NCI-H2029 treated with DMSO at 0.1 percent for 48 hours (cell line): ENCODE results near the gene FARP2.

ENCODE experiments used
- DNase-seq: peaks from one replicate; lab custom pipeline; 2025; lab: John Stamatoyannopoulos, UW

Gene FARP2

DNA sequence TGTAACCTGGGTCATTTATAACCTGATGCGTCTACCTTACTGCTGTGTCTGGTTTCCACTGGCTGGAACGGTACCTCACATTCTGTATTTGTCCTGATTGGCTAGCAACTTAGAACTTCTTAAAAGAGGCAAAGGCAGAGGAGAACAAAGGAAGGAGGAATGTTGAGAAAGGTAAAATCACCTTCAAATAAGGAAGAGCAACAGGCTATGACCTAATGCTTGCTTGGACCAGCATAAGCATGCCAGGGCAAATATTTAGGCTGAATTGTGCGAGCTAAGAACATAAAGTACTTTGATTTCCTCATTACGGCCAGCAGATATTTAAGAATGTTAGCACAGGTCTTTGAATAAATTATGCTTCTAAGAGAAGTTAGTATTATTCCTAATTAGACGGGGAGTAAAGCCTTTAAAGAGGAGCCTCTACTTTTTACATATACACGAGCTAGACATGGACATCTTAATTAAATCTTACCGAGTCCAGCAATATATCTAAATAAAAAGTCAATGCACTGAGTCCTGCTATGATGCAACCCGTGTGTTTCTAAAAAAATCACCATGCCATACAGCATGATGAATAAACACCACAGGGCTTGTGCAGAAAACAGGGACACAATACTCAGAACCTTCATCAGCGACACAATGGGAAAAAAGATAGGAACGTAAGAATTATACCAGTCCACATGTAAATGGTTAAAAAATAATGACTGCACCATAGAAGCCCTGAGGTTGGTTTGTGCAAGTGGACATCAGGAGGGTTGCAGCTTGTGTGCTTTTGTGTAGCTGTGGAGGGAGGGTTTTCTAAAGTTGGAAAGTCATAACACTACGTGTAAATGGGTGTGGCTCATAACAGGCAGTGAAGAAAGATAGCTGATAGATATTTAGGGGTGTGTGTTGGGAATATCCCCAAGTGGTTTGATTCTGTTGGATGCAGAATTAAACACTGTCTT is 26.1 kb upstream of the FARP2 start:
- DNase-seq: no peak

DNA sequence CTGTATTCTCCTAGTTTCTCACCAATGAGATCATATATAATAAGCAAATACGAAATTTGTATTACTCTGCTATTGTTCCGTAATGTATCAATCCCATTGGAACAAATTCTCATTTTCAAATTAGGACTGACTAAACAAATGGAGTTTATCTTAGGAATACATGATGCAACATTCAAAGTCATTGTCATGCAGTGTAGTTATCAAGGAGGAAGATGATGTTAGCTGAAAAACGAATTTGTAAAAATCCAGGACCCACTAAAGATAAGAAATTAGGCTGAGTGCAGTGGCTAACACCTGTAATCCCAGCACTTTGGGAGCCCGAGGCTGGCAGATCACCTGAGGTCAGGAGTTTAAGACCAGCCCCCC is 25.5 kb upstream of the FARP2 start:
- no peak for DNase-seq

DNA sequence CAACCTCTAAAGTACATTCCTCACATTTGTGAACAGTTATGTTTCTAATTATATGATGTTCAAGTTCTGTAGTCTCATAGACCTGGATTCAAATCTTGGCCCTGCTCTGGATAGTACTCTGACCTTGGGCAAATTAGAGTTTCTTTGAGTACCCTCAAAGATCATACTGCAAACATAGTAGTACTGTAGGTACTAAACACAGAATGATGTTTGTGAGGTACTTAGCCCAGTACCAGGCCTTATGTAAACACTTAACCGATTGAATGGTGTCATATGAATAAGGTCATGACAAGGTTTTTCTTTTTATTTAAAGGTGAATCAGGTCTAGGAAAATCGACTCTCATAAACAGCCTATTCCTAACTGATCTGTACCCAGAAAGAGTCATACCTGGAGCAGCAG is 21.3 kb upstream of the FARP2 start:
- peak; percentile 91 for DNase-seq

DNA sequence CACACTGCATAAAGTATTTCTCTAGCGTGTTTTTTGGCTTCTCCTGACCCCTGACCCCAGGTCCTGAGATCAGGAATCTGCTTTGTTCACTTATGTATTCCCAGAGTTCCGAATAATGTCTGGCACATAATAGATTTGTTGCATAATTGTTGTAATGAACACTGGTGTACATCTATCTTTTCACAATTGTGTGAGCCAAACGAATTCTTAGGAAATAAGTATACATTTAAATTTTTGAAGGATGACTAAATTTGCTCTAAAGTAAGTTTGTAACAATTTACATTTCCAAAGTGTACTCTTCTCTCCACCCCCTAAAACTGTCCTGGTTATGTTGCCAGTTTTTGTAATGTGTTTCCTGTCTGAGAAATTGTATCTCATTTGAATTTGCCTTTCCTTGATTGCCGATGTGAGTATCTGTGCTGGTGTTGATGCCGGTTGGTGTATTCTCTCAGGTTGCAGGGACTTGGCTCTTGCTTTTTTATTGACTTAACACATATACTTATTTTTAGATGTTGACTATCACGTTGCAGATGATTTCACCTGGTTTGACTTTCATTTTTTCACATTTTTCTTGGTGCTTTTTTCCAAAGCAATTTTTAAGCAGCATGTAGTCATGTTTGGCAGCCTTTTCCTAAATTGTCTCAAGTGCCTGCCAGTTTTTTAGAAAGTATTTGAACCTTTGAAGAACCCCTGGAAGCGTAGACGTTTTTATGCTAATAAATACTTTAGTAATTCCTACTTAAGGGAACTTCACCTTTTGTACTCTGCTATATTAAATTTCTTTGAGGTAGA is 16.1 kb upstream of the FARP2 start:
- DNase-seq: peak; percentile 15

DNA sequence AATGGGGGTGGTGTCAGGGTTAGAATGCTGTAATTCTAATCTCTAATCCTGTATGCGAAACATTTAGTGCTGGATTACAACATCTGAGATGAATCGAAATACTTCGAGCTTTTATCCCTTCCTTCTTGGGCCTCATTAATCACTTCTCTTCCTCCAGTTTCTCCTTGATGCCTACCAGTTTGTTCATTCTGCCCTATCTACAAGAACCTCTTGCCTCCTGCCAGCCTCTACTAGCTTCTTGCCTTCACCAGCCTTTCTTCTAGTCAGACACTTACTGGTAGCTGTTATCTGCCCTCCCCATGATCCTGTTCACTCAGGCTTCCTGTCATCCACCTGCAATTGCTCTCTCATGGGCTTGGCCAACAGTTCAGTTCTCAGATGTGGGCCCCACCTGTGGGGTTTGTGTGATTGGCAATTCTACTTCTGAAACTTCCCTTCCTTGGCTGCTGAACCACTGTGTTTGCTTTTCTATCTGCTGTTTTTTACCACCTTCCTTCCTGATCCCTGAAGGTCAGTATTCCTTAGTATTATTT is 15.4 kb upstream of the FARP2 start:
- no peak for DNase-seq

DNA sequence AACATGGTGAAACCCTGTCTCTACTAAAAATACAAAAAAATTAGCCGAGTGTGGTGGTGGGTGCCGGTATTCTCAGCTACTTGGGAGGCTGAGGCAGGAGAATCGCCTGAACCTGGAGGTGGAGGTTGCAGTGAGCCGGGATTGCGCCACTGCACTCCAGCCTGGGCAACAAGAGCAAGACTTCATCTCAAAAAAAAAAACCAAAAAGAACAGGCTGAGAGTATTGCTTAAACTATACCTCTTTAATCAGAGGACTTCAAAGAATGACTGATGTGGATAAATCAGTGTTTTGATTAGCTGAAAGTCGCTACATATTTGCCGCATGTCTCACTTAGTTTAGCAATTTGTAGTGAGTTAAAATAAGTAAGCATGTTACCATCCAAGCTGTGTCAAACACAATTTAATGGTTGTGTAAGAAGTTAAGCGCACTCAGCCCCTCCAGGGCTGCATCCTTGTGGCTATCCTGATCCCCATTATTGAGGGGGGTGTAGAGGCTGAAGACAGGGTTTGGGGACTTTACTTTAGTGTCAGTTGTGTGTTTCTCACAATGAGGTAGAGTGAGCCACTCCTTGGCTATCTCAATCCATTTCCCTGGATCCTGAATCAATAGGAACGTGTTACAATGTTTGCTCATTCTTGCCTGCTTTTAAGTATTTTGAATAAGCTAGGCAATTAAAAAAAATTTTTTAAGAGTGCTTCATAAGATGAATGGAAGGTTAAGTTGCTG is 11.0 kb upstream of the FARP2 start:
- DNase-seq: no peak

DNA sequence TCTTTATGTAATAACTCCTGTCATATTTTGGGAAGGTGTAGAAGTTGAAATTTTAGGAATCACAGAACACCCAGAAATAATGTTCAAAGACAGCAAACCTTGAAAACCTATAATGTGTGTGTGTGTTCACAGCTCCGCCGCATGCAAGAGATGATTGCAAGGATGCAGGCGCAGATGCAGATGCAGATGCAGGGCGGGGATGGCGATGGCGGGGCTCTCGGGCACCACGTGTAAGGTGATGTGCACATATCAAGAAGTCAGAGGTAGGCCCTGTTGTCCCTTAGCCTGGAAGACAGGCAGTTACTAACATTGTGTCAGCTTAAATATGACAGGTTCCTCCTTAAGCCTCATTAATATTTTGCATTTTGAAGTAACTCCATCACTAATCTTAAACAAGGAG is 6.1 kb upstream of the FARP2 start:
- no peak for DNase-seq

DNA sequence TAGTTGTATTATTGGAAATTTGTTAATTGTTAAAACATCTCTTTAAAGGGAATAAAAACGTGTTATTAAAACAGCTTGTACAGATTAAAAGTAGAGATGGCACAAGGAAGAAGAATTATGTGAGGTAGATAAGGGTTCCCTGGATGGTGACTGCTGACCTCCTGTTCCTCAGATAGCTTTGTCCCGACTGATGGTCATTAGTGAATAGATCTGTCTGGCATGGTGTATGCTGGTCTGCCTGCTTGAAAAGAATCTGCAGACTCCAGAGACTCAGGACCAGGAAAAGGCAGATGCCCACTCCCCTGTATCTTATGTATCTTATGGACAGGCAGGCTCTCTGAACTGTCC is 5.6 kb upstream of the FARP2 start:
- no peak for DNase-seq

DNA sequence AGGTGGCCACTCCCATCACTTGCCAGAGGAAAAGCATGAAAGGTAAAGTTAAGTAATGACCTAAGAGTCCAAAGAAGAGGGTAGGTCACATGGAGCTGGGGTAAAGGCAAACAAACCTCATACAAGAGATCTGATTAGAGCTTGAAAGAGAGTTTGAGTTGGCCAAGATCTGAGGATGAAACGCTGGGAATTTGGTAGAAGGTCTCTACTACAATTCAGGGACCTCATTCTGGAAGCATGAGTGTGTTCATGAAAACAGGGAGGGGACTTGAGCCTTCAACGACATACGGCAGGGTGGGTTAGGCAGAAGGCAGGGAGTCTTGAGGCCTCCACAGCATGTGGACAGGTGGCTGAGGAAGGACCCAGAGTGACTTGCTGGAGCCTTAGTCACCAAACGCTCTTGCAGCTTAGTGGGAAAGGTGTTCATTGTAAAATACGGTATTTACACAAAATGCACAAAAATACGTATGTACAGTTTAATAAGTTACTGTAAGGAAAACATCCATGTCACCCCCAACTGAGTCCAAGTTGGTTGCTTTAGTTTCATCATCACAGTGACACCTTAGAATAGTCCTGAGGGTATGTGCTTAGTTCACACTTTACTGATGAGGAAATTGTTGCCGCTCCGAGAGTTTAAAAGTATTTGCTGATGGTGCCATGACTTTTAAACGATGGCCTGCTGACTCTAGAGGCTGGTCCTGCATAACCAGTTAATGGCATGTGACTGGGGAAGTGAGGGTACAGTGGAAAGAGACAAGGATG is 5.0 kb upstream of the FARP2 start:
- DNase-seq: no peak

DNA sequence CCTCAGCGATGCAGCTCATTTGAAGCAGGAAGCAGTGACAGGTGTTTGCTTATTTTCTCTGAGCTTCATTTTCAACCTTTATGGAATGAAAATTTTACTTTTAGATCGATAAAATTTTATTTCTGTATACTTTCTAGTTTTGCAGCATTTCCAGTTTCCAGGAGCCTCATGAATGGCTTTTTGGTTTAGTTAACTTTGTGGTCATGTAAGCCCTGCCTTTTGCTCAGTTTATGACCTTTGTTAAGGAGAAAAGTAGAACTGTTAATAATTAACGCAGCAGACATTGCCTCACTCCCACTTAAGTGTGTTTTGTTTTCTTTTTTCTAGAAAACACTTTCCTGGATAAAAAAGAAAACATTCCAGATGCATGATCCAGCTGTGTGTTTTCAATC is 4.4 kb upstream of the FARP2 start:
- DNase-seq: no peak

DNA sequence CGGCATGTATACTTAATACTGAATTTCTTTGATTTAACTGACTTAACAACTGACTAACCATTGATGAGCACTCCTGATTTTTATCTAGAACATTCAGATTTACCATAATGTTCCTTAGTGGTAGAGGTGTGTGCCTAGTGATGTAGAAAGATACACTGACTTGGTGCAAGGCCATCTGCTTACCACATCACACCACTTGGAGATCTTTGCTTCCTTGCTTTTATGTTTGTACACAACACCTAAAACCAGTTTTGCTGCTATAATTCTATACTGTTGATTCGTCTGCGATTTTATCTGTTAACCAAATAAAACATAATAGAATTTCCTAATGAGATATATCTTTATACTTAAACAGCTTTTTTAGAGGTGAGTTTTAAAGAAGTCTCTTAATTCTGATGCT is 3.9 kb upstream of the FARP2 start:
- no peak for DNase-seq

DNA sequence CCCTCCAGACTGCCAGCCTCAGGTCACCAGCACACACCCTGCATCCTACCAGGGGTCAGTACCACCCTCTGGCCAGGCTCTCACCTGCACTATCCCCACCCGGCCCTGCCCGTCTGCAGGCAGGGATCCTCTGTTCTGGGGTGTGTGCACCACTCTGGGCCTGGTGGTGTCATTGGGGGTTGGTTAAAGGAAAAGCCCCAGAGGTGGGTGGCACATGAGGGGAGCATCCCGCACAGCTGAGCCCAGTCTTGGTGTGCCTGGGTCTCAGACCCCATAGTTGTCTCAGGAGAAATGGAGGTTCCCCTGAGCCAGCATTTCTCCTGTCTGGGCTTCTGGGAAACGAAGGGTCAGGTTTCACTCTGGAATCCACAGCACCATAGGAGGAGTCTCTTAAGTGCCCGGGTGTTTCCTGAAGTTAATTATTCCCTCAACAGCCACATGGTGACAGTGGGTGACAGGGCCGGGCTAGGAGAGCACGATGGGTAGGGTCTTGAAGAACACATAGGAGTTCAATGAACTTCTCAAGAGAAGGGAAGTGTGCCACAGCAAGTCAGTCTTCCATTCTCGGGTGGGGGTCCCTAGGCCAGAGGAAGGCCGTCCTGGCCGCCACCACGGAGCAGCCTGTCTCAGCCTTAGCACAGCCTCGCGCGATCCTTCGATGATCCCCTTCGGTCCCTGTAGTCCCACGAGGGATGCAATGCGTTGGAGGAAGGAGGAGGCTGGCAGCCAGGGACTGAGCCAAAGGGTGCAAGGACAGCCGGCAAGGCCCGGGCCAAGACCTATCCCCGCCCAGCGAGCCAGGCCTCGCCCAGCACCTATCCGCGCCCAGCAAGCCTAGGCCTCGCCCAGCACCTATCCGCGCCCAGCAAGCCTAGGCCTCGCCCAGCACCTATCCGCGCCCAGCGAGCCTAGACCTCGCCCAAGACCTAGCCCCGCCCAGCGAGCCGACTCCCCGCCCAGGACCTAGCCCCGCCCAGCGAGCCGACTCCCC is 1.1 kb upstream of the FARP2 start:
- peak; percentile 42 for DNase-seq

DNA sequence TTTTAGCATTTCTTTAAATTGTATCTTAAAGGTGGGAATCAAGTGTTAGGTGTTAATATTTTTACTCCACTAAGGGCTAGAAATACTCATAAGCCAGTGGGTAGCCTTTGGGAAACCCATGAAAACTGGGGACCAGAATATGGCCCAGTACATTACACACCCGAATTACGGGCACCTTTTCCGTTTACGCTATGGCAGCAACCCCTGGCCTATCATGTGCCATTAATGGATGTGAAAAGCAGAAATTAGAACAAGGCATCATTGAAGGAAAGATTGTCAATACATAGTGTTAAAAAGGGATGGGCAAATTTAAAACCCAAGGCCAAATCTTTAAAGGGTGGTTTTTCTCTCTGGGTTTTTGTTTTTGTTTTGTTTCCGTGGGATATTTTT is 781 bp downstream of the FARP2 start:
- no peak for DNase-seq

DNA sequence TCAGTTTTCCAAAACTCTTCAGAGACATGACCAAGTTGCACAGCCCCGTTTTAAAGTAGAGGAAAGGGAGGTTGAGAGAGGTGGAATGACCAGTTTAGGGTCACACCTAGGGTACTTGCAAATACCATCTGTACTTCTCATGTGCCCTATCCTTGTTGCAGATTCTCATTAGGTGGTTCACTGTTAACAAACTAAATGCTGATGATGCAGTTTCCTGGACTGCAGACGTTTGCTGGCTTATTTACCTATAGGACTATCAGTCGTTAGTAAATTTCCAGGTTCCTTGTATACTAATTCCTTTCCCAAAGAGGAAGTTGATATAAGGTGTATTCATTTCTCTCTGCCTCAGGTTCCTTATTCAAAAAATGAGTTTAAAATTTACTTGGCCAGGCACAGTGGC is 1.4 kb downstream of the FARP2 start:
- DNase-seq: no peak

DNA sequence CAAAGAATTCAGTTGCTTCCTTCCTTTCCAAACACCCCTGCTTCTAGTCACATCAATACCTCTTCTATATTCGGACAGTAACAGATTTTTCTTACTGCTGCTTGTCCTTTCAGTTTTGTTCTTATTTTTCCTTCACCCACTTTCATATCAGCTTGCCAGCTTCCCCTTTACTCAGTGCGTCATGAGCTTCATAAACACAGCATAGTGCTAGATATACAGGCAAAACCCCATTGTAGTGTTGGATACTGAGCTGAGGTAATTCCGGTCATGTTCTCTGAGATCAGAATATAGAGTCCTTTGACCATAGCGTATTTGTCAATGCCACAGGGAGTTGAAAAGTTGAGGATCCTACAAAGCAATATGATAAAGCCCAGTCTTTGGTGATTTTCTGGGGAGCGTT is 2.4 kb downstream of the FARP2 start:
- DNase-seq: no peak

DNA sequence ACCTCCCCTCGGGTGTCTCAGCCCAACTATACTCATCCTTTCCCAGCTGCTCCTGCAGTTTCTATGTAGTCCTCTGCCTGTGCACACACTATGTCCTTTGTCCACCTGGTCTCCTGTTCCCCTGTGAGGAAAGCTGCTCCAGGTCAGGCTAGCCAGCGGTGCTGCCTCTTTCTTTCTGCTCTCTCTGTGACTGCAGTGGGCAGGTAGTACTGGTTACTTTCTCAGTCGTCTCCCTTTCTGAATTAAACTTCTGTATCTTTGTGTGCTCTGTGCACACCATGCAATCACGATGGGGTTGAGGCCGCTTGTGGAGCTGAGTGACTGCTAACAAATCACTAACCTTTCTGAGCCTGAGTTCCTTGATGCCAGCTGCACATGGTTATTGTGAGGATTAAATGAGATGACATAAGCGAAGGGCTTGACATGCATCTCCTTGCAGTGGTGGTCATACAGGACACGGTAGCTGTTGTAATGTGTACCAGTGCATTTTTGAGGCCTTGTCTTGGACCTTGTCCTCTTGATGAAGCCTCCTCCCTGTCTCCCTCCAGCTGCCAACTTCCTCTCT is 3.5 kb downstream of the FARP2 start:
- DNase-seq: no peak

DNA sequence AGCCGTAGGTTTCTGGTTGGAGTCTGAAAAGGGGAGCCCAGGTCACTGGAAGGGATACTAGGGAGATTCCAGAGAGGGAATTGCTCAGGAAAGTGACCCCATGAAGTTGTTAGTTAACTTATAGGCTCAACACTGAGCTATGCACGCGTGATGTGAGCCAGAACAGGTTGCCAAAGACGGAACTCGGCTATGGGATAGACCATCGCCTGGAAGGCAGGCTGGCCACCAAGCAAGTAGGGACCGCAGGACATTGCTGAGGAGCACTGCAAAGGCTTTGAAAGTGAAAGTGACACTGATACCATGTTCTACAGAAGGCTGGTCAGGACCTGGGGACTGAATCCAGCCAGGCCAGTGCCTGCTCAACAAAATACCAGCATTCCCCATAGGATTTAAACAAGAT is 7.3 kb downstream of the FARP2 start:
- no peak for DNase-seq

DNA sequence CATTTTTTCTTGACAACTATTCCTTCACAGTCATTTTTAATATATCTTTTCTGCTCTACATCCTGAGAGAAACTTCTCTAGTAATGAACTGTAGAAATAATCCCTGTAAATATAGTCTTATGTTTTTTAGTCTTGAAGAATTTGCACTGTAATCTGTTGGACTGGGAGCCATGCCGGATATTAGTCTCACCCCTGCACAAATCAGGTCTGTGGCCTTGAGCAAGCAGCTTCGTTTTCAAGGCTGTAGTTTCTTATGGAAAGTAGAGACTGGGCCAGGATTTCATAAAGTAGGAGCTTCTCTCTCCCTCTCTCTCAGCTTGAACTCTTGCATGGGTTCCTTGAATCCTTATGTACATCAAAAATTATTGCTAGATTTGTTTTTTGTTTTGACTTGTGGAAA is 8.7 kb downstream of the FARP2 start:
- no peak for DNase-seq

DNA sequence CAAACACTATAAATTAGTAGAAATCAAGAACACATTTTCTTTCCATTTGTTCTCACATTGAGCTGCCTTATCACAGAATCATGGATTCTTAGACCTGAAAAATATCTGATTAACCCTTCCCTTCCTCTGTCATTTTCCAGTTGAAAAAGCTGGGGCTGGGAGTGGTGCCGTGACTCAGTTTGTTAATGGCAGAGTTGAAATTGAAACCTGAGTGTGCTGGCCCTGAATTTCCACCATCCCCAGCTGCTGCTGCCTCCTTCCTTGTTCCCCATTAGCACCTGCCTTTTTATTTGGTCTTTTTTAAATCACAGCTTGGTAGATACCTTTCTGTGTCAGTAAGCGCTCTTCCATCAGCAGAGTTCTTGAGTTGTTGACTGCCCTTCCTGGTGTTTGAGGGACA is 10.6 kb downstream of the FARP2 start:
- no peak for DNase-seq

DNA sequence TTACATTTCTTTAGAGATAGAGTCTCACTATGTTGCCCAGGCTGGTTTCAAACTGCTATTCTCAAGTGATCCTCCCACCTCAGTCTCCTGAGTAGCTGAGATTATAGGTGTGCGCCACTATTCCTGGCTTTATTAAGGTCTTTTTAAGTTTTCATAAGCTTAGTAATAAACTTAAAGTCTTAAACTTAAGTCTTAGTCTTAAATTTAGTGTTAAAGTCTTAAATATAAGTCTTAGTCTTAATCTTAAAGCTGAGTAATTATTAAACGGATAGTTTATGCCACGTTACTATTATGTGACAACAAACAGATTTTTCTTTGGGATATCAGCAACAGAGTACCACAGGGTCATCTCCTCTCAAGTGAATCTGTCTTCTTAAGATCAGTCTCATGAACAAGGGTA is 12.6 kb downstream of the FARP2 start:
- DNase-seq: no peak
